PC-3 (cell line): Measurements from ENCODE around the gene GTSF1L. TPM values are rescaled to one million over a fixed set of nuclear protein-coding genes. Genes with fewer than 3 reads are reported as not detected.

Experiments used
- ATAC-seq: fragments of 200-7000 bp; cut with Tn5 transposase; 2 replicates; pipeline ENCODE4 v1.9.1; 2020; ENCODE audit warnings: mild to moderate bottlenecking, moderate library complexity
- BruUV-seq: library from RNA; stranded (reverse); fragments of 400-500 nt; replicated peaks from 2 replicates; lab custom pipeline; 2021; lab: Mats Ljungman, UMichigan
- CTCF ChIA-PET: fragments of 300-600 bp; sonication (Branson Sonifier 250); formaldehyde crosslinking; loops from one replicate; lab custom pipeline; 2022; ENCODE audit warnings: antibody characterized with exemption; lab: Charles Lee
- POLR2A ChIA-PET: fragments of 300-600 bp; sonication (Branson Sonifier 250); formaldehyde crosslinking; loops from one replicate; lab custom pipeline; 2022; ENCODE audit warnings: antibody characterized with exemption; ENCODE audit not compliant: unreplicated experiment; lab: Charles Lee
- DNase-seq: peaks from one replicate; pipeline ENCODE4 v3.0.0-alpha.2; 2015
- H2AFZ ChIP-seq: fragments of 300-600 bp; sonication (generic); 2 replicates; pipeline ENCODE4 v1.6.0; 2016; ENCODE audit warnings: antibody characterized with exemption, low read length
- H3F3A ChIP-seq: fragments of 300-600 bp; sonication (generic); one replicate; pipeline ENCODE4 v1.6.0; 2017; ENCODE audit warnings: antibody characterized with exemption, low read length, control low read depth, mild to moderate bottlenecking; ENCODE audit not compliant: unreplicated experiment
- H3K27ac ChIP-seq: fragments of 300-600 bp; sonication (generic); 2 replicates; pipeline ENCODE4 v1.5.1; 2016; ENCODE audit warnings: mild to moderate bottlenecking, low read length
- H3K27me3 ChIP-seq: fragments of 300-600 bp; sonication (generic); 2 replicates; pipeline ENCODE4 v1.6.1; 2016; ENCODE audit warnings: low read length, mixed read lengths
- H3K36me3 ChIP-seq: fragments of 300-600 bp; sonication (generic); 2 replicates; pipeline ENCODE4 v1.6.1; 2016; ENCODE audit warnings: low read depth, mixed run types, low read length, mixed read lengths
- H3K4me1 ChIP-seq: fragments of 300-600 bp; sonication (generic); 2 replicates; pipeline ENCODE4 v1.5.1; 2016; ENCODE audit warnings: low read length; ENCODE audit not compliant: insufficient read depth
- H3K4me2 ChIP-seq: fragments of 300-600 bp; sonication (generic); 2 replicates; pipeline ENCODE4 v1.6.0; 2016; ENCODE audit warnings: low read length
- H3K4me3 ChIP-seq: fragments of 300-600 bp; sonication (generic); 2 replicates; pipeline ENCODE4 v1.5.1; 2016; ENCODE audit warnings: mild to moderate bottlenecking, low read length, mixed read lengths
- H3K79me2 ChIP-seq: fragments of 300-600 bp; sonication (generic); 2 replicates; pipeline ENCODE4 v1.6.1; 2017; ENCODE audit warnings: low read length, mixed read lengths
- H3K9ac ChIP-seq: fragments of 300-600 bp; sonication (generic); 2 replicates; pipeline ENCODE4 v1.6.0; 2016; ENCODE audit warnings: mild to moderate bottlenecking, low read length
- H3K9me2 ChIP-seq: fragments of 300-600 bp; sonication (generic); replicated peaks from 2 replicates; pipeline ENCODE4 v1.6.1; 2016; ENCODE audit warnings: mixed run types, low read length, mixed read lengths
- H3K9me3 ChIP-seq: fragments of 300-600 bp; sonication (generic); 2 replicates; pipeline ENCODE4 v1.6.1; 2016; ENCODE audit warnings: low read length, mixed read lengths
- H4K20me1 ChIP-seq: fragments of 300-600 bp; sonication (generic); 2 replicates; pipeline ENCODE4 v1.6.1; 2016; ENCODE audit warnings: low read length, mixed read lengths
- EZH2 ChIP-seq: fragments of 300-600 bp; sonication (generic); IDR thresholded peaks from one replicate; pipeline ENCODE4 v1.6.1; 2017; ENCODE audit warnings: antibody characterized with exemption, mild to moderate bottlenecking, low read length; ENCODE audit not compliant: unreplicated experiment
- EZH2phosphoT487 ChIP-seq: fragments of 300-600 bp; sonication (generic); IDR thresholded peaks from 2 replicates; pipeline ENCODE4 v1.6.1; 2018; ENCODE audit warnings: mild to moderate bottlenecking, antibody characterized with exemption, low read length, borderline replicate concordance
- intact Hi-C: fragments of 100-400 bp; cut with micrococcal nuclease; formaldehyde crosslinking; loops from 2 replicates; pipeline ENCODE4 v1.9.0; 2023
- total RNA-seq: library from RNA; depleted of rRNA; stranded (reverse); fragments of >200 nt; gene quantifications from 2 replicates; pipeline ENCODE4 v1.2.3, GENCODE V29; 2014
- TF ChIP-seq, protein P1 (sequence below): fragments of 300-600 bp; sonication (generic); conservative IDR thresholded peaks from 2 replicates; pipeline ENCODE4 v1.5.1; 2017; ENCODE audit warnings: antibody characterized with exemption, low read depth, mild to moderate bottlenecking, low read length

The GTSF1L gene
- total RNA-seq, 1 experiment from 2014 or later = not detected

DNA sequence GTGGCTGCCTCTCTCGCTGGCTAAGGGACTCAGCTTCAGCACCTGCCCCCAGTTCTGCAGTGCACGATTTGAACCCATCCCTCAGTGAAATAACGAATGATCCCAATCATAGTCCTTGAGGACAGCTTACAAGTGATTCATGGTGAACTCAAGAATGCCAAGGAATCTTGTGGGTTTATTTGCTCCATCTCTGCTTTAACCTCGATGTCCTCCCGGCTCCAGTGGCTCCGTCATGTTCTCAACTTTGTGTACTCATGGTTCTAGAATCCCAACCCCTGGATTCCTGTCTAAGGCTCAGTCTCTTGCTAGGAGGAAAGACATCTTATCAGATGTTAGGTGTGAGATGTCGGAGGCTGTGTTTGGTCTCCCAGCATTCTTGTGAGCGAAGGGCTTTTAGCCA is 29.0 kb upstream of the GTSF1L start:
- no peaks in the 10 kb centered on the region for H3K79me2 ChIP-seq
- no peak overlapping the region for H3K9ac ChIP-seq
- no peaks in the 10 kb centered on the region for H3K9me2 ChIP-seq
- no peaks in the 10 kb centered on the region for H3K27me3 ChIP-seq
- ChIA-PET POLR2A (no interaction called here), CTCF (no interaction called here)
- H3K9me3 ChIP-seq = no peaks in the 10 kb centered on the region
- BruUV-seq = no TSS peak
- TF ChIP-seq EZH2phosphoT487 (no peak), EZH2 (no peak)
- TF ChIP-seq, protein P1, sequence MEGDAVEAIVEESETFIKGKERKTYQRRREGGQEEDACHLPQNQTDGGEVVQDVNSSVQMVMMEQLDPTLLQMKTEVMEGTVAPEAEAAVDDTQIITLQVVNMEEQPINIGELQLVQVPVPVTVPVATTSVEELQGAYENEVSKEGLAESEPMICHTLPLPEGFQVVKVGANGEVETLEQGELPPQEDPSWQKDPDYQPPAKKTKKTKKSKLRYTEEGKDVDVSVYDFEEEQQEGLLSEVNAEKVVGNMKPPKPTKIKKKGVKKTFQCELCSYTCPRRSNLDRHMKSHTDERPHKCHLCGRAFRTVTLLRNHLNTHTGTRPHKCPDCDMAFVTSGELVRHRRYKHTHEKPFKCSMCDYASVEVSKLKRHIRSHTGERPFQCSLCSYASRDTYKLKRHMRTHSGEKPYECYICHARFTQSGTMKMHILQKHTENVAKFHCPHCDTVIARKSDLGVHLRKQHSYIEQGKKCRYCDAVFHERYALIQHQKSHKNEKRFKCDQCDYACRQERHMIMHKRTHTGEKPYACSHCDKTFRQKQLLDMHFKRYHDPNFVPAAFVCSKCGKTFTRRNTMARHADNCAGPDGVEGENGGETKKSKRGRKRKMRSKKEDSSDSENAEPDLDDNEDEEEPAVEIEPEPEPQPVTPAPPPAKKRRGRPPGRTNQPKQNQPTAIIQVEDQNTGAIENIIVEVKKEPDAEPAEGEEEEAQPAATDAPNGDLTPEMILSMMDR = no peak
- no peak overlapping the region for H3K4me2 ChIP-seq
- H4K20me1 ChIP-seq = no peaks in the 10 kb centered on the region
- intact Hi-C loops = loop anchor here (10.0 kb wide), 1 partner anchor 189 kb away; no protein-coding TSS in a partner anchor
- no peak overlapping the region for H3K4me3 ChIP-seq
- peak overlapping the region; percentile 24; the same call in 1 of the 2 replicates for H2AFZ ChIP-seq
- no peaks in the 10 kb centered on the region for H3K36me3 ChIP-seq
- no peak for ATAC-seq
- no peaks in the 10 kb centered on the region for H3F3A ChIP-seq
- no peak for DNase-seq
- no peak overlapping the region for H3K27ac ChIP-seq
- H3K4me1 ChIP-seq = peaks cover 22% of the 10 kb centered on the region

DNA sequence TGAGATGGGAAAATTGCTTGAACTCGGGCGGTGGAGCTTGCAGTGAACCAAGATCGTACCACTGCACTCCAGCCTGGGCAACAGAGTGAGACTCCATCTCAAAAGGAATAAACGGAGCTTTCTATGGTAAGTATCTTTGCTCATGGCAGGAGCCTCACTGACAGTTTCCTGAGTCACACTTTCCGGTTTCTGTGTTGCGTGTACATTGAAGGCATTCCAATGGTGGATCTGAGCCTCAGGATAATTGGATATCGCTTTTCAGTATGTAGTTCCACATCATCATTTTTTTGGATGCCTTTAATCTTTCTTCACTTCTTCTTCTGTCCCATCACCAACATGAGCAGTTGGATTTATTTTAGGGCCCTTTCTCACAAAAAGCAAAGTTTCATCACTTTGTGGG is 28.6 kb upstream of the GTSF1L start:
- no peaks in the 10 kb centered on the region for H3K79me2 ChIP-seq
- peak overlapping the region; percentile 24; the same call in 1 of the 2 replicates for H2AFZ ChIP-seq
- H3K27ac ChIP-seq = no peak overlapping the region
- H4K20me1 ChIP-seq = no peaks in the 10 kb centered on the region
- intact Hi-C loops = loop anchor here (10.0 kb wide), 1 partner anchor 189 kb away; no protein-coding TSS in a partner anchor
- H3K9ac ChIP-seq = no peak overlapping the region
- no peak overlapping the region for H3K4me2 ChIP-seq
- DNase-seq (peak; percentile 64), ATAC-seq (no peak)
- BruUV-seq = no TSS peak
- POLR2A ChIA-PET = no interaction called here
- no peak for TF ChIP-seq EZH2
- TF ChIP-seq EZH2phosphoT487 = no peak
- TF ChIP-seq, protein P1 = no peak
- CTCF ChIA-PET = interaction anchor here (0.6 kb wide), 1 partner anchor 334 kb away, joined by 4 read pairs; no protein-coding TSS in a partner anchor
- no peaks in the 10 kb centered on the region for H3K9me3 ChIP-seq
- no peaks in the 10 kb centered on the region for H3K27me3 ChIP-seq
- H3K4me3 ChIP-seq = no peak overlapping the region
- H3F3A ChIP-seq = no peaks in the 10 kb centered on the region
- H3K9me2 ChIP-seq = no peaks in the 10 kb centered on the region
- H3K36me3 ChIP-seq = no peaks in the 10 kb centered on the region
- peaks cover 26% of the 10 kb centered on the region for H3K4me1 ChIP-seq

DNA sequence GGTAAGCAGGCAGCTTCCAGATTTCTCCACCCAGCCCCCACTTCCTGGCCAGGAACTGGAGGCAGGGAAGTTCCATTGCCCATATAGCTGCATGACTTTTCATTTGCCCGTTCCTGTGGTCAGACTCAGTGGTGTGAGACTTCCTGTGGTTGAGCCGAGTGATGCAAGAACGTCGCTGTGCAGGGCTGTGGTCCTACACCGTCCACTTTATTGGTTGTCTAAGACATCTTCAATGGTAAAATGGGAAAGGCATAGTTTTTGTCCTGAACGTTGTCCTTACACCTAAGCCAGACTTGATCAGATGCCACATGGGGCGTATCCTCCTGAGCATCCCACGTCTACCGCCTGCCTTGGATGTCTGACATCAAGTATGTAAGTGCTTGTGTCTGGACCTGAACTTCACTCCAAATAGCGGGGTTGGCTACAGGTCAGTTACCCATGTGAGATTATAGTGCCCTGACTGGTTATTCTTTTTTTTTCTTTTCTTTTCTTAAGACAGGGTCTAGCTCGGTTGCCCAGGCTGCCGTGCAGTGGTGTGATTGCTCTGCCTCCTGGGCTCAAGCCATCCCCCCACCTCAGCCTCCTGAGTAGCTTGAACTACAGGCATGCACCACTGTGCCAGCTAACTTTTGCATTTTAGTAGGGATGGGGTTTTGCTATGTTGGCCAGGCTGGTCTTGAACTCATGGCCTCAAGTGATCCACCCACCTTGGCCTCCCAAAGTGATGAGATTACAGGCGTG is 25.9 kb upstream of the GTSF1L start:
- no peak overlapping the region for H2AFZ ChIP-seq
- H3K4me3 ChIP-seq = no peak overlapping the region
- ChIA-PET CTCF (interaction anchor here (1.1 kb wide), 1 partner anchor 328 kb away, joined by 3 read pairs; no protein-coding TSS in a partner anchor), POLR2A (no interaction called here)
- H3K9me3 ChIP-seq = no peaks in the 10 kb centered on the region
- H3K9me2 ChIP-seq = no peaks in the 10 kb centered on the region
- no peaks in the 10 kb centered on the region for H3F3A ChIP-seq
- no peaks in the 10 kb centered on the region for H3K79me2 ChIP-seq
- intact Hi-C loops = loop anchor here (10.0 kb wide), 1 partner anchor 192 kb away; no protein-coding TSS in a partner anchor
- H3K4me2 ChIP-seq = peak overlapping the region; percentile 46
- no peaks in the 10 kb centered on the region for H3K27me3 ChIP-seq
- no peaks in the 10 kb centered on the region for H4K20me1 ChIP-seq
- TF ChIP-seq EZH2 = no peak
- TF ChIP-seq, protein P1 = no peak
- TF ChIP-seq EZH2phosphoT487 = no peak
- DNase-seq (peak; percentile 91), ATAC-seq (peak; percentile 18; the same call in 1 of the 2 replicates)
- no peak overlapping the region for H3K9ac ChIP-seq
- peak overlapping the region; percentile 17 for H3K27ac ChIP-seq
- no peaks in the 10 kb centered on the region for H3K36me3 ChIP-seq
- BruUV-seq = no TSS peak
- H3K4me1 ChIP-seq = peaks cover 32% of the 10 kb centered on the region
